Caco-2 (cell line): Measurements from ENCODE around the gene PGM2. TPM values are rescaled to one million over a fixed set of nuclear protein-coding genes. Genes with fewer than 3 reads are reported as not detected.

Experiments used
- BruUV-seq: library from RNA; stranded (reverse); fragments of 400-500 nt; replicated peaks from 2 replicates; lab custom pipeline; 2021; lab: Mats Ljungman, UMichigan
- CTCF ChIA-PET: fragments of 300-600 bp; sonication (Branson Sonifier 250); formaldehyde crosslinking; loops from one replicate; lab custom pipeline; 2022; ENCODE audit warnings: antibody characterized with exemption; lab: Charles Lee
- POLR2A ChIA-PET: fragments of 300-600 bp; sonication (Branson Sonifier 250); formaldehyde crosslinking; loops from one replicate; lab custom pipeline; 2022; ENCODE audit warnings: antibody characterized with exemption; lab: Charles Lee
- DNase-seq, 2 experiments: peaks; one replicate each; pipeline versions ENCODE4 v3.0.0 to v3.0.0-alpha.2; 2020 to 2022
- H3K27me3 ChIP-seq: replicated peaks from 2 replicates; pipeline ENCODE4 v1.6.0; 2011; ENCODE audit warnings: low read length; ENCODE audit not compliant: control insufficient read depth, insufficient read depth
- H3K36me3 ChIP-seq: 2 replicates; pipeline ENCODE4 v1.5.1; 2011; ENCODE audit warnings: low read length; ENCODE audit not compliant: control insufficient read depth, insufficient read depth
- H3K4me1 ChIP-seq: fragments of 250-450 bp; sonication (Bioruptor Pico); 2 replicates; pipeline ENCODE4 v1.5.1; 2020; ENCODE audit warnings: mild to moderate bottlenecking
- H3K4me3 ChIP-seq: 2 replicates; pipeline ENCODE4 v1.5.1; 2011; ENCODE audit warnings: low read depth, mild to moderate bottlenecking, control low read depth, low read length
- H3K9me3 ChIP-seq: fragments of 250-450 bp; sonication (Bioruptor Pico); 2 replicates; pipeline ENCODE4 v1.5.1; 2020; ENCODE audit warnings: mild to moderate bottlenecking, moderate library complexity
- H3K27ac Mint-ChIP-seq: one replicate; pipeline ENCODE4 v1.8.0; 2022; ENCODE audit warnings: mixed read lengths; ENCODE audit not compliant: unreplicated experiment
- H3K27me3 Mint-ChIP-seq: one replicate; pipeline ENCODE4 v1.8.0; 2022; ENCODE audit warnings: mixed read lengths; ENCODE audit not compliant: insufficient read depth, unreplicated experiment
- H3K36me3 Mint-ChIP-seq: one replicate; pipeline ENCODE4 v1.8.0; 2022; ENCODE audit warnings: mild to moderate bottlenecking, mixed read lengths; ENCODE audit not compliant: insufficient read depth, unreplicated experiment
- H3K4me1 Mint-ChIP-seq: one replicate; pipeline ENCODE4 v1.8.0; 2022; ENCODE audit warnings: low read depth, mixed read lengths; ENCODE audit not compliant: unreplicated experiment
- H3K4me3 Mint-ChIP-seq: one replicate; pipeline ENCODE4 v1.8.0; 2022; ENCODE audit warnings: mild to moderate bottlenecking, moderate library complexity, mixed read lengths; ENCODE audit not compliant: unreplicated experiment
- H3K9me3 Mint-ChIP-seq: one replicate; pipeline ENCODE4 v1.8.0; 2022; ENCODE audit warnings: mixed read lengths; ENCODE audit not compliant: unreplicated experiment
- intact Hi-C: fragments of 100-400 bp; cut with micrococcal nuclease; formaldehyde crosslinking; loops from one replicate; pipeline ENCODE4 v1.10.0; 2022; ENCODE audit not compliant: unreplicated experiment
- total RNA-seq: library from RNA; stranded (reverse); gene quantifications from 2 replicates; pipeline ENCODE4 v1.2.3, GENCODE V29; 2022
- TF ChIP-seq, protein P1 (sequence below), 2 experiments: fragments of 200-600 bp in 1 of 2; IDR thresholded peaks; 1 replicate in 1 of 2; 2 replicates in 1 of 2; pipeline versions ENCODE4 v1.5.1 to v1.8.0; 2011 to 2022; ENCODE audit warnings: antibody characterized with exemption in 1 of 2, control low read depth in 1 of 2, inconsistent platforms in 1 of 2, low read depth in 1 of 2, low read length in 1 of 2, mild to moderate bottlenecking in 1 of 2, moderate library complexity in 1 of 2; ENCODE audit not compliant: insufficient read depth in 1 of 2, severe bottlenecking in 1 of 2, unreplicated experiment in 1 of 2

The PGM2 gene
- total RNA-seq, 1 experiment from 2014 or later: 33.4 TPM

DNA sequence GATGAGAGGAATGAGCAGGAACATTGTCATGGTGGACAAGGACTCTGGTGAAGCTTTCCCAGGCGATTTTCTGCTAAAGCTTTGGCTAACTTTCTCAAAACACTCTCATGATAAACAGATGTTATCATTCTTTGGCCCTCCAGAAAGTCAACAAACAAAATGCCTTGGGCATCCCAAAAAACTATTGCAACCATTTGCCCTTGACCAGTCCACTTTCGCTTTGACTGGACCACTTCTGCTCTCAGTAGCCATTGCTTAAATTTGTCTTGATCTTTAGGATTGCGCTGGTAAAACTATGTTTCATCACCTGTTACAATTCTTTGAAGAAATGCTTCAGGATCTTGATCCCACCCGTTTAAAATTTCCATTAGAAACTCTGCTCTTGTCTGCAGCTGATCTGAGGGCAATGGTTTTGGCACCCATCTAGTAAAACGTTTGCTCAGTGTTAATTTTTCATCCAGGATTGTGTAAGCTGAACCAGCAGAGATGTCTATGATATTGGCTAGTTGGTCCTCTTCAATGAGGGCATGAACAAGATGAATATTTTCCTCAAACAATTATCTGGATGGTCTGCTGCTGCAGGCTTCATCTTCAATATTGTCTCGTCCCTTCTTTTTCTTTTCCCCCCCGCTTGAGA is 79.2 kb downstream of the PGM2 start:
- no peak for DNase-seq
- ChIA-PET POLR2A (no interaction called here), CTCF (no interaction called here)
- Histone ChIP-seq H3K36me3 (no peaks in the 10 kb centered on the region), H3K9me3 (no peaks in the 10 kb centered on the region), H3K4me1 (no peaks in the 10 kb centered on the region; the same call in 1 of the 2 replicates), H3K4me3 (no peak overlapping the region), H3K27me3 (no peaks in the 10 kb centered on the region)
- no peaks in the 10 kb centered on the region for H3K4me1 Mint-ChIP-seq
- BruUV-seq: no TSS peak
- no peak overlapping the region for H3K4me3 Mint-ChIP-seq
- H3K27me3 Mint-ChIP-seq: peaks cover 11% of the 10 kb centered on the region
- TF ChIP-seq, protein P1, sequence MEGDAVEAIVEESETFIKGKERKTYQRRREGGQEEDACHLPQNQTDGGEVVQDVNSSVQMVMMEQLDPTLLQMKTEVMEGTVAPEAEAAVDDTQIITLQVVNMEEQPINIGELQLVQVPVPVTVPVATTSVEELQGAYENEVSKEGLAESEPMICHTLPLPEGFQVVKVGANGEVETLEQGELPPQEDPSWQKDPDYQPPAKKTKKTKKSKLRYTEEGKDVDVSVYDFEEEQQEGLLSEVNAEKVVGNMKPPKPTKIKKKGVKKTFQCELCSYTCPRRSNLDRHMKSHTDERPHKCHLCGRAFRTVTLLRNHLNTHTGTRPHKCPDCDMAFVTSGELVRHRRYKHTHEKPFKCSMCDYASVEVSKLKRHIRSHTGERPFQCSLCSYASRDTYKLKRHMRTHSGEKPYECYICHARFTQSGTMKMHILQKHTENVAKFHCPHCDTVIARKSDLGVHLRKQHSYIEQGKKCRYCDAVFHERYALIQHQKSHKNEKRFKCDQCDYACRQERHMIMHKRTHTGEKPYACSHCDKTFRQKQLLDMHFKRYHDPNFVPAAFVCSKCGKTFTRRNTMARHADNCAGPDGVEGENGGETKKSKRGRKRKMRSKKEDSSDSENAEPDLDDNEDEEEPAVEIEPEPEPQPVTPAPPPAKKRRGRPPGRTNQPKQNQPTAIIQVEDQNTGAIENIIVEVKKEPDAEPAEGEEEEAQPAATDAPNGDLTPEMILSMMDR (IDR thresholded peaks at IDR 0.05; ENCODE audit: insufficient read depth in 1 of 2, low read depth in 1 of 2, low read length in 1 of 2, severe bottlenecking in 1 of 2, unreplicated experiment in 1 of 2): no peak
- no peaks in the 10 kb centered on the region for H3K9me3 Mint-ChIP-seq
- intact Hi-C loops: no loop called here
- H3K36me3 Mint-ChIP-seq: no peaks in the 10 kb centered on the region
- no peak overlapping the region for H3K27ac Mint-ChIP-seq

DNA sequence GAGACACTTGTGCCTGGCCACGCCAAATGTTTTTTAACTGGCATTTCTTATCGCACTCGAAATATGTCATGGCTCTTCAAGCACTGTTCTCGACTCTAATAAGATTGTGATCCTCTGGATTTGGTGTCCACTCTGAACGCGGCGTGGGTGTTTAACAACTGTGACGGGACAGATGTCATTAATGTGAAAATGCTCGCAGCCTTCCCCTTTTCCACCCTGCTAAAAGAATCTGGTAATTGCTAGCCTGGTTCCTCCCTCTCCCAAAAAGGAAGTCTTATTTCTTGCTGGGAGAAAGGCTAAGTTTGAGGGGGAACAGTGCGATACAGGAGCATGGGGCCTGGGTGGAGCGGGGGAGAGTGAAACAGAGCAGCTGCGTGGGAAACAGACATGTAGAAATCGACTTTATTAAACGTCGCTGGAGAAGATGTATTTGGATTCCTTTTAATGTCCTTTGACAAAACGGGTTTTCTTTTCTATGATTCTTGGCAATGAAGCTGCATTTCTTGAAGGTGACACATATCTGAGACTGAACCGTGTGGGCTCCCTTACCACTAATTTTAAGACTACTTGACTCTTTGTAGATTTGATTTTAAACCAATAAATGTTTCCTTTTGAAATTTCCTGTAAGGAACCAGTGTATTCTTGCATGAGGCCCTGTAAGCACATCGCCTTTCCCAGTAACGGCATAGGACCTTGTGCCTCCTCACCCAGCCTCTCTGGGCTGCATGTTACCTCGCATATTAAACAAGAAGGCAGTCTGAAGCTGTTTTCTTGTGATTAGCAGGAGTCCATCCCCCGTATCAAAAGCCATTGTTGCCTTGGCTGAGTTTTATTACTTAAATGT is 82.2 kb downstream of the PGM2 start:
- TF ChIP-seq, protein P1 (IDR thresholded peaks at IDR 0.05; ENCODE audit: insufficient read depth in 1 of 2, low read depth in 1 of 2, low read length in 1 of 2, severe bottlenecking in 1 of 2, unreplicated experiment in 1 of 2): no peak
- intact Hi-C loops: no loop called here
- H3K9me3 ChIP-seq: no peaks in the 10 kb centered on the region
- H3K4me1 ChIP-seq: no peaks in the 10 kb centered on the region
- Mint-ChIP-seq H3K9me3 (no peaks in the 10 kb centered on the region), H3K27me3 (peaks cover 16% of the 10 kb centered on the region), H3K27ac (no peak overlapping the region), H3K4me3 (no peak overlapping the region), H3K4me1 (no peaks in the 10 kb centered on the region), H3K36me3 (no peaks in the 10 kb centered on the region)
- no peaks in the 10 kb centered on the region; the same call in 1 of the 2 replicates for H3K27me3 ChIP-seq
- H3K4me3 ChIP-seq: no peak overlapping the region
- no peaks in the 10 kb centered on the region for H3K36me3 ChIP-seq
- no peak for DNase-seq
- ChIA-PET POLR2A (no interaction called here), CTCF (no interaction called here)
- no TSS peak for BruUV-seq

GRCh38 chr4:37909332-37910090 is 83.0 kb downstream of the PGM2 start:
- no peaks in the 10 kb centered on the region for H3K4me1 Mint-ChIP-seq
- CTCF ChIA-PET: no interaction called here
- Histone ChIP-seq H3K9me3 (no peaks in the 10 kb centered on the region), H3K36me3 (no peaks in the 10 kb centered on the region), H3K27me3 (no peaks in the 10 kb centered on the region; the same call in 1 of the 2 replicates), H3K4me1 (no peaks in the 10 kb centered on the region), H3K4me3 (no peak overlapping the region)
- no TSS peak for BruUV-seq
- peaks cover 16% of the 10 kb centered on the region for H3K27me3 Mint-ChIP-seq
- no peaks in the 10 kb centered on the region for H3K36me3 Mint-ChIP-seq
- no peaks in the 10 kb centered on the region for H3K9me3 Mint-ChIP-seq
- no peak overlapping the region for H3K27ac Mint-ChIP-seq
- TF ChIP-seq, protein P1 (IDR thresholded peaks at IDR 0.05; ENCODE audit: insufficient read depth in 1 of 2, low read depth in 1 of 2, low read length in 1 of 2, severe bottlenecking in 1 of 2, unreplicated experiment in 1 of 2): no peak
- intact Hi-C loops: no loop called here
- POLR2A ChIA-PET: no interaction called here
- H3K4me3 Mint-ChIP-seq: no peak overlapping the region
- no peak for DNase-seq
